ENCODE data around the gene ANKRD17.

Gene ANKRD17

GRCh38 chr4:73237044-73237443 lies 21.6 kb downstream of the ANKRD17 start:
- H3K9ac ChIP-seq (ENCODE audit: low read depth, low read length) = no peak overlapping the region
- ATAC-seq (ENCODE audit: insufficient read depth, low read depth) (no peak), DNase-seq (no peak)
- H3K79me2 ChIP-seq (ENCODE audit: insufficient read depth, low read length) = peaks cover 99% of the 10 kb centered on the region
- H3K27me3 ChIP-seq (ENCODE audit: insufficient read depth, low read length, poor library complexity) = no peaks in the 10 kb centered on the region
- peaks cover 57% of the 10 kb centered on the region for H3K36me3 ChIP-seq (ENCODE audit: insufficient read depth, low read length)
- H2AFZ ChIP-seq (ENCODE audit: low read depth, low read length) = no peak overlapping the region
- H3K4me2 ChIP-seq (ENCODE audit: insufficient read depth, low read length) = no peak overlapping the region
- H3K4me1 ChIP-seq (ENCODE audit: insufficient read depth, low read length) = no peaks in the 10 kb centered on the region
- H3K27ac ChIP-seq (ENCODE audit: low read length) = no peak overlapping the region
- no peak overlapping the region for H3K4me3 ChIP-seq (ENCODE audit: low read depth in 1 of 2, low read length in 2 of 2)
- no peaks in the 10 kb centered on the region for H3K9me3 ChIP-seq (ENCODE audit: insufficient read depth, low read length, severe bottlenecking)
- H4K20me1 ChIP-seq (ENCODE audit: insufficient read depth, low read length) = peaks cover 48% of the 10 kb centered on the region
- no peak for TF ChIP-seq CTCF (IDR thresholded peaks at IDR 0.05; ENCODE audit: borderline replicate concordance, extremely low read depth, low read length, poor library complexity, severe bottlenecking)
- TF ChIP-seq EZH2 (IDR thresholded peaks at IDR 0.05; ENCODE audit: borderline replicate concordance, low read depth, low read length, severe bottlenecking) = no peak

- H3K27me3 ChIP-seq (ENCODE audit: insufficient read depth, low read length, poor library complexity) = no peaks in the 10 kb centered on the region
- H3K27ac ChIP-seq (ENCODE audit: low read length) = no peak overlapping the region
- no peak overlapping the region for H3K4me3 ChIP-seq (ENCODE audit: low read depth in 1 of 2, low read length in 2 of 2)
- H3K36me3 ChIP-seq (ENCODE audit: insufficient read depth, low read length) = peaks cover 66% of the 10 kb centered on the region
- H3K9me3 ChIP-seq (ENCODE audit: insufficient read depth, low read length, severe bottlenecking) = no peaks in the 10 kb centered on the region
- H4K20me1 ChIP-seq (ENCODE audit: insufficient read depth, low read length) = peaks cover 53% of the 10 kb centered on the region
- no peak overlapping the region for H3K4me2 ChIP-seq (ENCODE audit: insufficient read depth, low read length)
- H3K79me2 ChIP-seq (ENCODE audit: insufficient read depth, low read length) = peaks cover 99% of the 10 kb centered on the region
- no peak for ATAC-seq (ENCODE audit: insufficient read depth, low read depth)
- no peak overlapping the region for H2AFZ ChIP-seq (ENCODE audit: low read depth, low read length)
- no peaks in the 10 kb centered on the region for H3K4me1 ChIP-seq (ENCODE audit: insufficient read depth, low read length)
- TF ChIP-seq EZH2 (IDR thresholded peaks at IDR 0.05; ENCODE audit: borderline replicate concordance, low read depth, low read length, severe bottlenecking) (no peak), CTCF (IDR thresholded peaks at IDR 0.05; ENCODE audit: borderline replicate concordance, extremely low read depth, low read length, poor library complexity, severe bottlenecking) (no peak)
- no peak overlapping the region for H3K9ac ChIP-seq (ENCODE audit: low read depth, low read length)
- no peak for DNase-seq
Observed at GRCh38 chr4:73236151-73236550, 22.4 kb downstream of the ANKRD17 start.

GRCh38 chr4:73234712-73235111 lies 23.9 kb downstream of the ANKRD17 start:
- DNase-seq (no peak), ATAC-seq (ENCODE audit: insufficient read depth, low read depth) (no peak)
- no peak overlapping the region for H3K9ac ChIP-seq (ENCODE audit: low read depth, low read length)
- H3K79me2 ChIP-seq (ENCODE audit: insufficient read depth, low read length) = peaks cover 99% of the 10 kb centered on the region
- H3K4me1 ChIP-seq (ENCODE audit: insufficient read depth, low read length) = no peaks in the 10 kb centered on the region
- H2AFZ ChIP-seq (ENCODE audit: low read depth, low read length) = no peak overlapping the region
- TF ChIP-seq EZH2 (IDR thresholded peaks at IDR 0.05; ENCODE audit: borderline replicate concordance, low read depth, low read length, severe bottlenecking) = no peak
- TF ChIP-seq CTCF (IDR thresholded peaks at IDR 0.05; ENCODE audit: borderline replicate concordance, extremely low read depth, low read length, poor library complexity, severe bottlenecking) = no peak
- H3K36me3 ChIP-seq (ENCODE audit: insufficient read depth, low read length) = peaks cover 73% of the 10 kb centered on the region
- no peak overlapping the region for H3K27ac ChIP-seq (ENCODE audit: low read length)
- no peaks in the 10 kb centered on the region for H3K9me3 ChIP-seq (ENCODE audit: insufficient read depth, low read length, severe bottlenecking)
- H3K27me3 ChIP-seq (ENCODE audit: insufficient read depth, low read length, poor library complexity) = no peaks in the 10 kb centered on the region
- H3K4me2 ChIP-seq (ENCODE audit: insufficient read depth, low read length) = no peak overlapping the region
- H4K20me1 ChIP-seq (ENCODE audit: insufficient read depth, low read length) = peaks cover 43% of the 10 kb centered on the region
- H3K4me3 ChIP-seq (ENCODE audit: low read depth in 1 of 2, low read length in 2 of 2) = no peak overlapping the region
